Prostate gland (tissue), 2 donors: ENCODE results near the gene TSPAN18.

Experiments used
- CTCF ChIP-seq, 4 experiments: fragments of 200-600 bp in 2 of 4; fragments of 450-650 bp in 2 of 4; sonication (generic) in 2 of 4; IDR thresholded peaks; 1 replicate in 3 of 4; 2 replicates in 1 of 4; pipeline ENCODE4 v1.5.1; 2016 to 2019; ENCODE audit warnings: antibody characterized with exemption in 4 of 4, mild to moderate bottlenecking in 2 of 4, moderate library complexity in 2 of 4
- POLR2A ChIP-seq: fragments of 450-650 bp; IDR thresholded peaks from one replicate; pipeline ENCODE4 v1.6.1; 2016; ENCODE audit warnings: antibody characterized with exemption, mild to moderate bottlenecking
- POLR2AphosphoS5 ChIP-seq: sonication (generic); formaldehyde crosslinking; IDR thresholded peaks from one replicate; pipeline ENCODE4 v1.6.1; 2017; ENCODE audit warnings: antibody characterized with exemption

DNA sequence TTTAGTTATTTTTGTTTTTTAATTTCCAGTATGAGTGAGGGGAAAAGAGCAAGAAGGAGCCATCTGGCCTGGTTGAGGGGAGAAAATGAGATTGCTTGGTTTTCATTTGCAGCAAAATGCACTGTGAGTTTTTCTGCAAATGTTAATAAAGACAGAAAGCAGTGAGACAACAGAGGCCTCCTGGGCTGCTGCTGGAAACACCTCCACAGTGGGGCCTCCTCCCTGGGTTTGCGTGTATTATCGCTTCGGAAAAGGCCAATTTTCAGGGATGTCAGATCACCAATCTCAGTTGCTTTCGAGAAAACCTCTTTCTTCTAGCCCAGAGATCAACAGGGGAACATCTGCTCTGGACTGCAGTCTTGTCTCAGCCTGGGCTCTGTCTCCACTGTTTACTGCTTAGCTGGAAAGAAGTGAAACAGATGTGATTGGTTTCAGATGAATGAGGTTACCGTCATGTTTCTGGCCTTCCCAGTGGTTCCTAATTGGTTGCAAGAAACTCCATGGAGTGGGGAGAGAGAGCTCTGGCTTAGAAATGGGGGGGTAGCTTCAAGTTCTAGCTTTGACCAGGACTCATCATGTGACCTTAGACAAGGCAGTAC, 17.3 kb downstream of the TSPAN18 start:
- TF ChIP-seq POLR2AphosphoS5 (peak; percentile 7), POLR2A (no peak), CTCF (IDR thresholded peaks at IDR 0.05) (no peak)
